Measurements from ENCODE around the gene RFC4.
A peak's percentile ranks its signal among the peaks of the same experiment; 100 is the strongest.

The RFC4 gene

DNA sequence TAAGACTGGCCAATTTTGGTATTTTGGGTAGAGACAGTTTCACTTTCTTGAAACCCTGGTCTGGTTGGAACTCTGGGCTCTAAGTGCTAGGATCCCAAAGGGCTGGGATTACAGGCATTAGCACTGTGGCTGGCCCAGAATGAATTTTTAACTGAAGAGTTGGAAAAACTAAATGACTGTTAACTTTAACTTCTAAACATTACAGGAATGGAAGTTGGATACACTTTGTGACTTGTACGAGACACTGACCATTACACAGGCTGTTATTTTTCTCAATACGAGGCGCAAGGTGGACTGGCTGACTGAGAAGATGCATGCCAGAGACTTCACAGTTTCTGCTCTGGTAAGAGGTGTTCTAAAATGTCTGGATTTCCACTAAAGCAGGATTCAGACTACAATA, 19.4 kb downstream of the RFC4 start:
- no peak for DNase-seq (ENCODE audit: low read depth in 2 of 2)

DNA sequence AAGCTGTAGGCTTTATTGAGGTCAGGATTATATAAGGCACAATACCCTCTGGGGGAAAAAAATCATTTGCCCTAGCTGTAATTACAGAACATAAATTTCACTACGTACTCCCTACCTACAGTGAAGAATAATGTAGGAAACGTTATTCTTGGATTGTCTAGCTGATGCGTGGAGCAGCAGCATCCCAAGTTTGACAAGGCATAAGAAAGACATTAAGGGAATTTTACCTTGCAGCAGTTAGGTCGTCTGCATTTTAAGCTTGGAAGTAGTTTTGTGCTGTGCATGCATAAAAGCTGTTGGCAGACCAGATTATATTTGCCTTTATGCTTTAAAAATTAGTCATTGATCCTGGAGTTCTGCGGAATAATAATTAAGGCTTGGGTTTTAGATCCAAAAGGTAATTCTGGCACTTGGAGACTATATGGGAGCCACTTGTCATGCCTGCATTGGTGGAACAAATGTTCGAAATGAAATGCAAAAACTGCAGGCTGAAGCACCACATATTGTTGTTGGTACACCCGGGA, 20.7 kb downstream of the RFC4 start:
- no peak for DNase-seq (ENCODE audit: low read depth in 2 of 2)

- DNase-seq (ENCODE audit: low read depth in 2 of 2) = no peak
Observed at GRCh38 chr3:186784820-186785494, 21.3 kb downstream of the RFC4 start.

DNA sequence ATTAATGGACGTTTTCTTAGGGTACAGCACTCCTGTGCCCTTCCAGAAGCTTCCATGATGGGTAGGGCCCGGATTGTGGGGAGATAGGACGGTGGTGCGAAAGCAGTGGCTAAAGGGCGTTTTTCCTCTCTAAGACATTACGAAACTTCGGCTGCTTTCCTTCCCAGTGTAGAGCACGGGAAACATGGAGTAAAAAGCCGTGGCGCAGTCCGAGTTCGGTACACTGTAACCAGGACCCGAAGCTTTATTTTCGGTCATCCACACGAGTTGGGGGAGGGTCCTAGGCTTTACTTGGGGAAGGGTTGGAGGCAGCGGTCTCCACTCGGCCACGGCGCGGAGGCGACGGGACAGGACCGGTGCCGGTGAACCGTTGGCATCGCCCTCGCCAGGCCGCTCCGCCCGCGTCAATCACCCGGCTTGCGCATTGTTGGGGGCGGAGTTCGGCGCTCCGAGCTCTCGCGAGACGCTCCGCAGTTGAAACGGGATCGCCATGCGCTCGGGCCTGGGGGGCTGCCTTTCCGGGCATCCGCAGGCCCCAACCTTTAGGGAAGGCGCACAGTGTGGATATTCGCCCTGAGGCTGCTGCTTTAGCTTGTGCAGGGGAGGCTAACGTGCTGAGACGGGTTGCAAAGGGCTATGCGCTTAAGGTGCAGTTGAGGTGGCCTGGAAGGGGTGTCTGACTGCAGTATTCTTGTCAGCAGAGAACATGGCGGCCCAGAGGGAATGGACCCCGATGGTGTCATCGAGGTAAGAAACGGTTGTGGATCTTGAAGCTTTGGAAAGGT, 22.4 kb downstream of the RFC4 start:
- peak; percentile 58 to 77 for DNase-seq (ENCODE audit: low read depth in 2 of 2)

DNA sequence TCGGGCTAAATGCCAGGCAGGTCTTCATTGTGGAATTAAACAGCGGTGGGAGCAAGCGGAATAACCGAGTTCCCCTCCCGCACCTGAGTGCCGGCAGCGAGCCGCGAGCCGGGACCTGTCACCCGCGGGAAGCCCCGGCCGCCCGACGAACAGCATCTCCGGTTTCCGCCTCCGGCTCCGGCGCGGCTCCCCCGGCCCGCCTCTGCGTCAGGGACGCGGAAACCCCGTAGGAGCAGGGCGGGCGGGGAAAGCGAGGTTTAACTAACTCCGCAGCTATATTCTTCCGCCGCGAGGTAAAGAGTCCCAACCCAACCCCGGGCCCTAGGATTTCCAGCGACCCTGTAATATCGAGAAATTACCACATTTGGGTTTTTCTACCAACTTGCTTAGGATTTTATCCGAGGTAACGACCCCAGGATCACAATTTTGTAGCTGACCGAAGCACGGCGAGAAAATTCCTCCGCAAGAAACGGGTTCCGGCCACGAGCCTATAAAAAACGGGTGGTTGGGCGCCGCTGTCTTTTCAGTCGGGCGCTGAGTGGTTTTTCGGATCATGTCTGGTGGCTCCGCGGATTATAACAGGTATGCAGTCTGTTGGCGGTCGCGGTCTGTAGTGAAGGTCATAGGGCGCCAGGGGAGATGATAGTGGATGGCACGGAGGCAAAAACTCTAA, 23.1 kb downstream of the RFC4 start, which contains the start of gene EIF4A2:
TSS of gene EIF4A2 (plus strand) at position 520 of the 673 bp plus-strand sequence. CDS start at position 554, 34 bp downstream.
- peak; percentile 79 to 86 for DNase-seq (ENCODE audit: low read depth in 2 of 2)

- no peak for DNase-seq (ENCODE audit: low read depth in 2 of 2)
Observed at GRCh38 chr3:186782542-186783057, 23.7 kb downstream of the RFC4 start.

DNA sequence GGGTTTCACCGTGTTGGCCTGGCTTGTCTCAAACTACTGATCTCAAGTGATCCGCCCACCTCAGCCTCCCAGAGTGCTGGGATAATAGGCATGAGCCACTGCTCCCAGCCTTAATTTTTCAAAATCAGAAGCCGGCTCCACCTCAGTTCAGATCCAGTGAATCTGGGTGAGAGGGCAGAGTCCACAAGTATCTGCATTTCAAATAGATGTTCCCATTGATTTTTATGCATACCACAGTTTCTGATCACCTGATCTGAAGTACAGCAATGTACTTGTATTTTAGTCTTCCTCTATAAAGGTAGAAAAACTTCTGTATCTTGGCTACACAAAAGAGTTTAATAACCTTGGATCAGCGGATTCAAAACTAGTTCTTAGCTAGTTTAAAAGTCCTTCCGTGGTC, 27.1 kb downstream of the RFC4 start:
- DNase-seq (ENCODE audit: low read depth in 2 of 2) = no peak

DNA sequence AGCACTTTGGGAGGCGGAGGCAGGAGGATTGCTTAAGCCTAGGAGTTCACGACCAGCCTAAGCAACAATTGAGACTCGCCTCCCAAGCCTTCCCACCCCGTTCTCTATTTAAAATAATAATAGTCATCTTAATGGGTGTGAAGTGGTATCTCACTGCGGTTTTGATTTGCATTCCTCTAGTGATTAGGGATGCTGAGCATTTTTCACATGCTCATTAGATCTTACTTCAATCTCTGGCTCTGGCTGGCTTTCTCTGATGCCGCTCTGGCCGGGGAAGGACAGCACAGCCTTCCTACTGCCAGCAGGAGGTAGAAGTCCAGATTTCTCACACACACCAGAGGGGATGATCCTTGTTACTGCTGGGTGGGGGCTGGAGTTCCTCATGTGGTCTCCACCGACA, 30.3 kb downstream of the RFC4 start:
- DNase-seq (ENCODE audit: low read depth in 2 of 2) = no peak

DNA sequence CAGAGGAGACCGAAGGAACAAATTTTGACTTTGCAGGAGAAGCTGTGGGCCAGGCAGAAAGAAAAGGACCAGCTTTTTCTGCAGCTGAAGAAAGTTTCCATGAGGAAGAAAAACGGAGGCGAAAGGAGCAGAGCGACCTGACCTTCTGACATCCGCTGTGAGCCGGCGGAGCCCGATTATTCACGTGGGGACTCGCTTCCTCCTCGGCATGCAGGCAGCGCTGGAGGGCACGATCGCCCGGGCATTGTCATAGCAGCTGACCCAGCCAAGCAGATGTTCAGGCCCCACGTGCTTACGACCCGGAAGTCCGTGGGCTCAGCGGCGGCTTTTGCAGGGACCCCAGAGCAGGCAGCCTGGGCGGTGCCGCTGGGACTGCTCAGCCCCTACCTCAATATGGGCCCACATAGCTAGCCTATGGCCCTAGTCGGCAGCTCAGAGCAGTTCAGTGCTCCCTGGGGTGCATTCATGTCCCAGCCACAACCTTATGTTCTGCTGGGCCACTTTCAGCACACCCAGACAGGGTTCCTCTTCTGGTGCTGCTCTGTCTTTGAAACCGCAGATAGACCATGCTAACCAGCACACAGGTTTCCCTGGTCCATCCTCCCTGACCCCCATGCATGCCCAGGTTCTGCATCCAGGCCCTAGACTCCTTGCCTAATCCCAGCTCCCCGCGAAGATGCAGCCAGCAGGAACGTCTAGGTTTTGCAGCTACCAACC, 33.4 kb downstream of the RFC4 start:
- peak; percentile 45 to 60 for DNase-seq (ENCODE audit: low read depth in 2 of 2)

DNA sequence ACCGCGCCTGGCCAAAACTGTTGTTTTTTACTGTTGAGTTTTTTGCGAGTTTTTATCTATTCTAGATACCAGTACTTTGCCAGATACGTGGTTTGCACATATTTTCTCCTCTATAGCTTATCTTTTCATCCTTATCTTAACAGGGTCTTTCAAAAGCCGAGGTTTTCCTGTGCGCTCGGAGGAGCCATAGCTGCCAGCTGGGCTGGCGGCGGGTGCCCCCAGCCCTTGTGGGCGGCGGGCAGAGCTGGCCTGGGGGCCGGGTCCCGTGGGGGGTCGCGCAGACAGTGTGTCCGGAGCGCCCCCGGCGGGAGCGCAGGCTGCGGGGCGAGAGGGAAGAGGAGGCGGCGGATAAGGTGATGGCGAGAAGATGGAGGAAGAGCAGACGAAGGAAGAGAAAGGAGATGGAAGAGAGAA, 34.0 kb downstream of the RFC4 start:
- peak in 1 of 2 donors; percentile 1 for DNase-seq (ENCODE audit: low read depth in 2 of 2)

GRCh38 chr3:186760897-186761447, 45.3 kb downstream of the RFC4 start:
- no peak for DNase-seq (ENCODE audit: low read depth in 2 of 2)

DNA sequence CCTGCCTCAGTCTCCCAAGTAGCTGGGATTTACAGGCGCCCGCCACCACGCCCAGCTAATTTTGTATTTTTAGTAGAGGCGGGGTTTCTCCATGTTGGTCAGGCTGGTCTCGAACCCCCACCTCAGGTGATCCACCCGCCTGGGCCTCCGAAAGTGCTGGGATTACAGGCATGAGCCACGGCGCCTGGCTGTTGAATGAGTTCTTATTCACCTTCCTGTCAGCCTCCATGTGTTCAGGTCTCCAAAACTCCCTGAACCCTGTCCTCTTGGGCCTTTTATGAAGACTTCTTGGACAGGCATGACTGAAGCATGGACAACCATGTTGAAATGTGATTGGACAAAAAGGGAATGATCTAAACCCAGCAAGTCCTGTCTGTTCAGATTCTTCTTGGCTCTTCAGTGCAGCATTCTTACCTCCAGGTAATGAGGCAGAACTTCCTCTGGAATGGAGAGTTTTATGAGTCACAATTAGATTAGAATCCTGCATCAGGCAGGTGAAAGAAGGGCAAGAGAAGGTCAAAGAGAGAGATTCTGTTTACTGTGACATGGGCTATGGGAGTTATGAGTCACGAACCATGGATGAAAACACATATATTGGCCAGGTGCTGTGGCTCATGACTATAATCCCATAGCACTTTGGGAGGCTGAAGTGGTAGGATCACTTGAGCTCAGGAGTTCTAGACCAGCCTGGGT, 46.0 kb downstream of the RFC4 start:
- no peak for DNase-seq (ENCODE audit: low read depth in 2 of 2)

DNA sequence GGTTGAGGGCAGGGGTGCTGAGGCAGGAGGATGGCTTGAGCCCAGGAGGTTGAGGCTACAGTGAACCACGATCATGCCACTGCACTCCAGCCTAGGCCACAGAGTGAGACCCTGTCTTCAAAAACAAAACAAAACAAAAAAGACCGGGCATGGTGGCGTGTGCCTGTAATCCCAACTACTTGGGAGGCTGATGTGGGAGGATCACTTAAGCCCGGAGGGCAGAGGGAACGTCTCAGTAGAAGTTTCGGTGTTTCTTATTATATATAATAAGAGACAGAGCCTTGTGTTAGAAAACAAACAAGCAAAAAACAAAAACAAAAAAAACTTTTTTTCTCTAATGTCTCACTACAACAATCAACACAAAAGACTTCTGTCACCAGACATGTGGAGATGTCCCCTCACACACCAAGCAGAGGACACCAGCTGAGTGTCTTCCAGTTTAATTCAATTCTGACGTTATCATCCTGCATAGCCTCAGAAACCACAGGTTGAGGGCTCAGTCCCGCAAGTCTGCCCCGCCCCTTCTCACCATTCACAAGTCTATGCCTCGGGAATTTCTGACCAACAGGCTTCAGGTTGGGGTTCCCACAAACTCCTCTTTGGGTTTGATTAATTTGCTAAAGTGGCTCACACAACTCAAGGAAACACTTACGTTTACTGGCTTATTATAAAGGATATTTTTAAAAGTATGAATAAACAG, 46.9 kb downstream of the RFC4 start:
- DNase-seq (ENCODE audit: low read depth in 2 of 2) = no peak

DNA sequence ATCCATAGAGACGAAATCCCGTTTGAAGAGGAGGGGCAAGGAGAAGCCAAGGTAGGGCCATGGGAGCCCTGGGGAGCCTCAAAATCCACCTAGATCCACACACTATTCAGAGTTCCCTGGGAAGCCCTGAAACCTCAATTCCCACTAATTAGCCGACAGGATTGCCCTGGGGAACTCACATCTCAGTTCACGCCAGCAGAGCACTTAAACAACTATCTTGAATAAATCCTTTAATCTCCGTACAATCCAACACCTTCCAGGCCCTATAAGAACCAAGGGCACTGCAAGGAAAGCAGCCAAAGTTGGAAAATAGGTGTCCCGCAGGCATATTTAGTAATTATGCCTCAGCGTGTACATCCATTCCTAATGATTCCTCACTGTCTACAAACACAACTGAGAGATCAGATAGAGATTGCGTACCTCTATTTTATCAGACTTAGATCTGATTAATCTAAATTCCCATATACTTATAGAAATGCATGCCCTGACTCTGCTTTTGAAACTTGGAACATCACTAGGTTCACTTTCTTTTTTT, 48.5 kb downstream of the RFC4 start:
- DNase-seq (ENCODE audit: low read depth in 2 of 2) = no peak

- DNase-seq (ENCODE audit: low read depth in 2 of 2) = no peak
Observed at GRCh38 chr3:186757214-186757613, 49.1 kb downstream of the RFC4 start.

GRCh38 chr3:186754871-186755270, 51.4 kb downstream of the RFC4 start:
- DNase-seq (ENCODE audit: low read depth in 2 of 2) = no peak

- DNase-seq (ENCODE audit: low read depth in 2 of 2) = no peak
Observed at GRCh38 chr3:186754006-186754405, 52.3 kb downstream of the RFC4 start.

- DNase-seq (ENCODE audit: low read depth in 2 of 2) = no peak
Observed at GRCh38 chr3:186751480-186751879, 54.8 kb downstream of the RFC4 start.

DNA sequence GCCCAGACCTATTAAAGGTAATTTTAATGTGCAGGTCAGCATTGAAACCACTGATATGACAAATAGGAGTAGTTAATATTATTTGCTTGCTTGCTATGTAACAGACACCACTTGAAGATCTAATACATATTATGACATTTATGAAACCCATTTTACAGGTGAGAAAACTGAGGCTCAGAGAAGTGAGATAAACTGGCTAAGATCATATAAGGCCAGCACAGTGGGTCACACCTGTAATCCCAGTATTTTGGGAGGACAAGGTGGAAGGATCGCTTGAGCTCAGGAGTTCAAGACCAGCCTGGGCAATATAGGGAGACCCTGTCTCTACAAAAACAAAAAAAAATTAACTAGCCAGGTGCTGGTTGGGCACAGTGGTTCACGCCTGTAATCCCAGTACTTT, 56.0 kb downstream of the RFC4 start:
- no peak for DNase-seq (ENCODE audit: low read depth in 2 of 2)

- DNase-seq (ENCODE audit: low read depth in 2 of 2) = no peak
Observed at GRCh38 chr3:186746008-186746407, 60.3 kb downstream of the RFC4 start.

All from stimulated activated CD8-positive, alpha-beta memory T cell treated with anti-CD3 and anti-CD28 coated beads, Interleukin-7, amount 100 ng/mL, for 4 hours (primary cell).